Smooth muscle cell (in vitro differentiated cells): ENCODE results near the gene PDE11A. TPM values are rescaled to one million over a fixed set of nuclear protein-coding genes. Genes with fewer than 3 reads are reported as not detected.

Experiments used
- DNase-seq: peaks from one replicate; lab custom pipeline; 2025; ENCODE audit not compliant: unreplicated experiment; lab: John Stamatoyannopoulos, UW
- H2AFZ ChIP-seq: fragments of 200-600 bp; sonication (generic); 2 replicates; pipeline ENCODE4 v1.6.0; 2016; ENCODE audit warnings: antibody characterized with exemption, low read depth, mild to moderate bottlenecking
- H3F3A ChIP-seq: fragments of 200-600 bp; sonication (generic); 2 replicates; pipeline ENCODE4 v1.6.0; 2017; ENCODE audit warnings: antibody characterized with exemption, low read depth
- H3K27ac ChIP-seq: fragments of 200-600 bp; sonication (generic); 2 replicates; pipeline ENCODE4 v1.5.1; 2016; ENCODE audit warnings: low read depth, mild to moderate bottlenecking
- H3K27me3 ChIP-seq: fragments of 200-600 bp; sonication (generic); 2 replicates; pipeline ENCODE4 v1.6.1; 2016; ENCODE audit warnings: low read depth, mild to moderate bottlenecking
- H3K36me3 ChIP-seq: fragments of 200-600 bp; sonication (generic); 2 replicates; pipeline ENCODE4 v1.5.1; 2016; ENCODE audit warnings: low read depth
- H3K4me1 ChIP-seq: fragments of 200-600 bp; sonication (generic); 2 replicates; pipeline ENCODE4 v1.5.1; 2016; ENCODE audit warnings: low read depth
- H3K4me2 ChIP-seq: fragments of 200-600 bp; sonication (generic); 2 replicates; pipeline ENCODE4 v1.6.0; 2016; ENCODE audit warnings: mild to moderate bottlenecking
- H3K4me3 ChIP-seq: fragments of 200-600 bp; sonication (generic); 2 replicates; pipeline ENCODE4 v1.5.1; 2016; ENCODE audit warnings: mild to moderate bottlenecking
- H3K79me2 ChIP-seq: fragments of 200-600 bp; sonication (generic); 2 replicates; pipeline ENCODE4 v1.6.0; 2016; ENCODE audit warnings: low read depth, mild to moderate bottlenecking
- H3K9ac ChIP-seq: fragments of 200-600 bp; sonication (generic); 2 replicates; pipeline ENCODE4 v1.6.0; 2016; ENCODE audit warnings: low read depth
- H3K9me3 ChIP-seq: fragments of 200-600 bp; sonication (generic); replicated peaks from 2 replicates; pipeline ENCODE4 v1.5.1; 2016; ENCODE audit warnings: low read depth
- H4K20me1 ChIP-seq: fragments of 200-600 bp; sonication (generic); 2 replicates; pipeline ENCODE4 v1.6.0; 2016; ENCODE audit warnings: low read depth
- WGBS: methylation state at CpG from one replicate; pipeline ENCODE4 v1.1.7; 2016; ENCODE audit warnings: low lambda C conversion rate; 5-methylcytosine and 5-hydroxymethylcytosine counted together
- polyA plus RNA-seq: library from polyadenylated mRNA; unstranded; fragments of >200 nt; fragmentation: Nextera tagmentation; extraction: Ambion mirVana; gene quantifications from 2 replicates; pipeline ENCODE4 v1.2.1, GENCODE V29; 2016
- total RNA-seq: library from RNA; depleted of rRNA; stranded (reverse); fragments of >200 nt; gene quantifications from 2 replicates; pipeline ENCODE4 v1.2.3, GENCODE V29; 2014
- TF ChIP-seq, protein P1 (sequence below): fragments of 200-600 bp; sonication (generic); IDR thresholded peaks from 2 replicates; pipeline ENCODE4 v1.5.1; 2017; ENCODE audit warnings: borderline replicate concordance, mild to moderate bottlenecking, antibody characterized with exemption; ENCODE audit not compliant: insufficient read depth, poor library complexity, severe bottlenecking

The PDE11A gene
- total and polyA plus RNA-seq, 2 experiments from 2014 or later, result under 0.01 TPM; not detected in 1

DNA sequence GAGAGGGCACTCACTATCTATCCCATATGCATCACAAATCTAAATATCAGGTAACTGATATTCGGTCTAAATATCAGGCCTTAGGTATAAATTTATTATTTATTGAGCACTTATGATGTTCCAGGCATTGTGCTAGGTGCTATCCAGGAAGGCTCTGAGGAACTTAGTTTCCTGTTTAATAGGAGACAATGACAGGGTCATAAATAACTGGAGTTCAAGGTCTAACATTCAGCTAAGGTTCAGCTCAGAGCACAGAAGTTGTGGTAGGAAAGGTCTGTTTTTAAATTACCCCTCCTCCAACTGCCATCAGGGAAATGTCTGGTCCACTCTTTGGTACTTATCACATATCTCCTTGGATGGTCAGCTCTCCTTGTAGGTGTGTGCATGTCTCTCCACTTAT lies 486.4 kb downstream of the PDE11A start:
- WGBS, result 87% methylated on average over 1 of the region's 1 CpG
- H3K27ac ChIP-seq, result no peak overlapping the region
- H3F3A ChIP-seq, result no peaks in the 10 kb centered on the region
- H3K4me1 ChIP-seq, result no peaks in the 10 kb centered on the region
- no peaks in the 10 kb centered on the region for H3K36me3 ChIP-seq
- DNase-seq, result no peak
- no peak overlapping the region for H2AFZ ChIP-seq
- H3K9me3 ChIP-seq, result no peaks in the 10 kb centered on the region
- H3K79me2 ChIP-seq, result no peaks in the 10 kb centered on the region
- H3K27me3 ChIP-seq, result no peaks in the 10 kb centered on the region
- H4K20me1 ChIP-seq, result no peaks in the 10 kb centered on the region
- no peak overlapping the region for H3K9ac ChIP-seq
- no peak overlapping the region for H3K4me2 ChIP-seq
- TF ChIP-seq, protein P1, sequence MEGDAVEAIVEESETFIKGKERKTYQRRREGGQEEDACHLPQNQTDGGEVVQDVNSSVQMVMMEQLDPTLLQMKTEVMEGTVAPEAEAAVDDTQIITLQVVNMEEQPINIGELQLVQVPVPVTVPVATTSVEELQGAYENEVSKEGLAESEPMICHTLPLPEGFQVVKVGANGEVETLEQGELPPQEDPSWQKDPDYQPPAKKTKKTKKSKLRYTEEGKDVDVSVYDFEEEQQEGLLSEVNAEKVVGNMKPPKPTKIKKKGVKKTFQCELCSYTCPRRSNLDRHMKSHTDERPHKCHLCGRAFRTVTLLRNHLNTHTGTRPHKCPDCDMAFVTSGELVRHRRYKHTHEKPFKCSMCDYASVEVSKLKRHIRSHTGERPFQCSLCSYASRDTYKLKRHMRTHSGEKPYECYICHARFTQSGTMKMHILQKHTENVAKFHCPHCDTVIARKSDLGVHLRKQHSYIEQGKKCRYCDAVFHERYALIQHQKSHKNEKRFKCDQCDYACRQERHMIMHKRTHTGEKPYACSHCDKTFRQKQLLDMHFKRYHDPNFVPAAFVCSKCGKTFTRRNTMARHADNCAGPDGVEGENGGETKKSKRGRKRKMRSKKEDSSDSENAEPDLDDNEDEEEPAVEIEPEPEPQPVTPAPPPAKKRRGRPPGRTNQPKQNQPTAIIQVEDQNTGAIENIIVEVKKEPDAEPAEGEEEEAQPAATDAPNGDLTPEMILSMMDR, result no peak
- no peak overlapping the region for H3K4me3 ChIP-seq

DNA sequence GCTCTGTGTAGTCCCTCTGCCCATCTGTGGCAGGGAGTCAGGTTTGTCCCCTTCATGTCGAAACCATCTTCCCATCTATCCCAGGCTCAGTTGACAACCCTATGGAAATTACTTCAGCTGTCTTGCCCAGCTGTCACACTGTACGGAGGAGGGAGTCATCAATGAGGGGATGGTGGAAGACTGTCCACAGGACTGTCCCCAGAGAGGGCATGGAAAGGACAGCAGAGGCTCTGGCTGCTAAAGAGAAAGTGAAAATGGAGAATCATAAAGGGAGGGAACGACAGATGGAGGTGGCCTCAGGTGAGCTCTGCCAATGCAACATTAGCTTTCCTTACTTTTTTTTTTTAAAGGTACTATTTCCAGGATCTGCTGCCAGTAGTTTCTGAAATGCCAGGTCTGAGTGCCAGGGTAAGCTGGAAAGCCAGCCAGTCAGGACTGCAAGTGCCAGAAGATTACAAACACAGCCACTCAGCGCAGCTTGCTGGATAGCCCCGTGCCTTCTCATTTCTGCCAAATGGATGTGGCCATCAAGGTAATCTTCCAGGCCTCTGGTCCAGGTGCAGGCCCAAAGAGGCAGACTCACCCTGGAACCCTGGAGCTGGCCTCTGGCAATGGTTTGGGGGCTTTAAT lies 487.2 kb downstream of the PDE11A start:
- no peaks in the 10 kb centered on the region for H3F3A ChIP-seq
- no peaks in the 10 kb centered on the region for H3K79me2 ChIP-seq
- WGBS, result 94% methylated on average over 5 of the region's 5 CpGs
- no peak overlapping the region for H3K27ac ChIP-seq
- TF ChIP-seq, protein P1, result no peak
- H3K4me3 ChIP-seq, result no peak overlapping the region
- H3K36me3 ChIP-seq, result no peaks in the 10 kb centered on the region
- H3K4me2 ChIP-seq, result no peak overlapping the region
- no peak overlapping the region for H2AFZ ChIP-seq
- DNase-seq, result no peak
- H3K4me1 ChIP-seq, result no peaks in the 10 kb centered on the region
- H3K27me3 ChIP-seq, result no peaks in the 10 kb centered on the region
- H3K9ac ChIP-seq, result no peak overlapping the region
- H4K20me1 ChIP-seq, result no peaks in the 10 kb centered on the region
- H3K9me3 ChIP-seq, result no peaks in the 10 kb centered on the region

DNA sequence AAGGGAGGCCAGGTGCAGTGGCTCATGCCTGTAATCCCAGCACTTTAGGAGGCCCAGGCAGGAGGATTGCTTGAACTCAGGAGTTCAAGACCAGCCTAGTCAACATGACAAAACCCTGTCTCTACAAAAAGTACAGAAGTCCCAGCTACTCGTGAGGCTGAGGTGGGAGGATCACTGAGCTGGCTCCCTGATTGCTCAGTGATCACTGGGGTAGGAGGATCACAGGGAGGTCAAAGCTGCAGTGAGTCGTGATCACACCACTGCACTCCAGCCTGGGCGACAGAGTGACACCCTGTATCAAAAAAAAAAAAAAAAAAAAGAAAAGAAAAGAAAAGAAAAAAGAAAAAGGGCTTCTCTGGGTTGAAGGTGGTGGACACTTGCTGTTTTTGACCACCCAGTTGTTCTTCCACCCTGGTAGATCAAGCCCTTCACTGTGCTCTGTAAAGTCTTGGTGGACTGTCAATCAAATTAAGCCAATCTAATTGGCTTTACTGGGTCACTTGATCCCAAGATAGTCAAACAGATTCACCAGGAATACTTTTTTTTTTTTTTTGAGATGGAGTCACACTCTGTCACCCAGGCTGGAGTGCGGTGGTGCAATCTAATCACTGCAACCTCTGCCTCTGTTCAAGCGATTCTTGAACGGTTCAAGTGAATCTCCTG lies 488.4 kb downstream of the PDE11A start:
- Histone ChIP-seq H3K9me3 (no peaks in the 10 kb centered on the region), H3K4me2 (no peak overlapping the region), H3K27ac (no peak overlapping the region), H3K4me1 (no peaks in the 10 kb centered on the region), H3K4me3 (no peak overlapping the region), H2AFZ (no peak overlapping the region), H3K9ac (no peak overlapping the region), H3K36me3 (no peaks in the 10 kb centered on the region), H4K20me1 (no peaks in the 10 kb centered on the region), H3K79me2 (no peaks in the 10 kb centered on the region), H3K27me3 (no peaks in the 10 kb centered on the region), H3F3A (no peaks in the 10 kb centered on the region)
- 92% methylated on average over 6 of the region's 6 CpGs for WGBS
- no peak for DNase-seq
- TF ChIP-seq, protein P1, result no peak

DNA sequence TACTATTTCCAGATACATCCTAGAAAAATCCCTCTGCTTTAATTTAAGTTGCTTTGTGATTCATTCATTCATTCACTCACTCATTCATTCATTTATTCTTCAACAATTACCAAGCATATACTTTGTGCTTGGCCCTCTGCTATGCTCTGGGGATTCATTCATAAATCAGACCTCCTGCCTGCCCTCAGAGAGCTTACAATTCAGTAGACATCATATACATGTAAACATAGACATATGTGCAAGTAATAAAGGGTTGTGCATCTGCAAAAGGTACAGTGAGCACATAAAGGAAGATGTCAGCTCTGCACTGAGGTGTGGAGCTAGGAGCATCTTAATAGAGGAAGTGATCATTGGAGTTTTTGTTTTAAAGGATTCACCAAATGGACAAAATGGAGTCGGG lies 490.6 kb downstream of the PDE11A start:
- TF ChIP-seq, protein P1, result no peak
- H2AFZ ChIP-seq, result no peak overlapping the region
- H3K4me2 ChIP-seq, result no peak overlapping the region
- WGBS, result 97% methylated on average over 1 of the region's 1 CpG
- no peak for DNase-seq
- H4K20me1 ChIP-seq, result no peaks in the 10 kb centered on the region
- H3K79me2 ChIP-seq, result no peaks in the 10 kb centered on the region
- no peak overlapping the region for H3K27ac ChIP-seq
- no peaks in the 10 kb centered on the region for H3K4me1 ChIP-seq
- no peak overlapping the region for H3K4me3 ChIP-seq
- no peak overlapping the region for H3K9ac ChIP-seq
- H3F3A ChIP-seq, result no peaks in the 10 kb centered on the region
- H3K36me3 ChIP-seq, result no peaks in the 10 kb centered on the region
- no peaks in the 10 kb centered on the region for H3K27me3 ChIP-seq
- no peaks in the 10 kb centered on the region for H3K9me3 ChIP-seq
